Natural killer cell (primary cell): ENCODE data around the gene RFC1. TPM values are rescaled to one million over a fixed set of nuclear protein-coding genes. Genes with fewer than 3 reads are reported as not detected.

Experiments used
- ATAC-seq, 3 donors: fragments of 150-1000 bp in 2 of 3; fragments of 200-7000 bp in 1 of 3; cut with Tn5 transposase; 1 replicate in 1 of 3; 2 replicates in 2 of 3; pipeline ENCODE4 v1.10.0; 2021; ENCODE audit warnings: mild to moderate bottlenecking in 2 of 3, moderate library complexity in 2 of 3
- DNase-seq, 2 donors: peaks; one replicate each; pipeline versions ENCODE4 v3.0.0 to v3.0.0-alpha.2; 2013 to 2021; ENCODE audit warnings: mixed read lengths in 1 of 2
- H3K27ac ChIP-seq: one replicate; pipeline ENCODE4 v1.5.1; 2013; ENCODE audit warnings: mild to moderate bottlenecking, low read length
- H3K27me3 ChIP-seq: one replicate; pipeline ENCODE4 v1.6.1; 2013; ENCODE audit warnings: low read length; ENCODE audit not compliant: control insufficient read depth, insufficient read depth
- H3K36me3 ChIP-seq: one replicate; pipeline ENCODE4 v1.6.1; 2013; ENCODE audit warnings: low read length; ENCODE audit not compliant: control insufficient read depth, insufficient read depth
- H3K4me1 ChIP-seq: one replicate; pipeline ENCODE4 v1.6.1; 2013; ENCODE audit warnings: low read length; ENCODE audit not compliant: control insufficient read depth, insufficient read depth
- H3K4me3 ChIP-seq: one replicate; pipeline ENCODE4 v1.5.1; 2013; ENCODE audit warnings: low read length
- H3K9me3 ChIP-seq: one replicate; pipeline ENCODE4 v1.6.1; 2013; ENCODE audit warnings: low read length; ENCODE audit not compliant: control insufficient read depth, insufficient read depth
- H3K27ac Mint-ChIP-seq, 2 donors: one replicate each; pipeline ENCODE4 v1.8.0; 2022; ENCODE audit warnings: mild to moderate bottlenecking in 2 of 2, mixed read lengths in 2 of 2, moderate library complexity in 1 of 2
- H3K27me3 Mint-ChIP-seq, 2 donors: one replicate each; pipeline ENCODE4 v1.8.0; 2022; ENCODE audit warnings: low read depth in 2 of 2, mixed read lengths in 2 of 2
- H3K36me3 Mint-ChIP-seq: one replicate; pipeline ENCODE4 v1.8.0; 2022; ENCODE audit warnings: mixed read lengths
- H3K4me1 Mint-ChIP-seq, 2 donors: one replicate each; pipeline ENCODE4 v1.8.0; 2022; ENCODE audit warnings: mixed read lengths in 2 of 2
- H3K4me3 Mint-ChIP-seq: one replicate; pipeline ENCODE4 v1.8.0; 2022; ENCODE audit warnings: mild to moderate bottlenecking, moderate library complexity, mixed read lengths
- H3K9me3 Mint-ChIP-seq, 2 donors: one replicate each; pipeline ENCODE4 v1.8.0; 2022; ENCODE audit warnings: mixed read lengths in 2 of 2
- WGBS: methylation state at CpG from one replicate; pipeline ENCODE4 v1.1.7; 2013; ENCODE audit warnings: missing lambda C conversion rate; ENCODE audit not compliant: insufficient coverage; 5-methylcytosine and 5-hydroxymethylcytosine counted together
- intact Hi-C: fragments of 100-400 bp; cut with micrococcal nuclease; formaldehyde crosslinking; loops from one replicate; pipeline ENCODE4 v1.14.2; 2022
- total RNA-seq, 4 donors: library from RNA; stranded (reverse); fragments of 120-200 nt in 1 of 4; gene quantifications; one replicate each; pipeline versions ENCODE4 v1.2.3 to v1.2.4, GENCODE V29; 2013 to 2022
- TF ChIP-seq, protein P1 (sequence below): fragments of 200-600 bp; IDR thresholded peaks from one replicate; pipeline ENCODE4 v1.8.0; 2022; ENCODE audit warnings: antibody characterized with exemption

RFC1 gene
- total RNA-seq, 3 donors from 2014 or later (not counting 1 experiment from before 2014, with no cell fraction given) = 74.6 to 103 (median 84.7) TPM

DNA sequence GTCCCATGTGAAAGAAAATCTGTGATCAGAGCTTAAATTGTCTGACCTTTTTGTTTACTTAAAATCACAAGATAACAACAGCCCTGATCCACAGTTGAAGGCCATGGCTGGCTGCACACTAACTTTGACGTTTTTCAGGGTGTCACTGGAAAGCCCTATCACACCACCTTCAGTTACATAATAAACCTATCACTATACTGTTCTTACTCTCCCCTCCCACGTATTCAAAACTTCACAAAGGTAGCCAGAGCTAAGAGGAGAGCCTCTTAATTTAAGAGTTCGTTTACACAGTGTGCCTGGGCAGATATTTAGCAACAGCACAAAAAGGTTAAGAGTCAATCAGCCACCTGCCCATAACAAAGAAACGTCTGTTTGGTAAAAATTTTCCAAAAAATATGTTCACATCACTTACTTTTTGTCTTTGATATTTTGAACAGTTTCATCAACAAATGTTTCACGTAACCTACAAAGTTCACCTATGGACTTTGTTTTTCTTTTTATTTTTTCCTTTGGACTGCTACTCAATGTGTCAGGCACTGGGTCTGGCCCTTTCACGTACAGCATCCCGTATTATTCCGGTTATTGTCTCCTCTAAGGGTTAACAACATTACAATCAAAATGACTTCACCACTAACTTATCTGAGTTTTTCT is 25.0 kb downstream of the RFC1 start:
- Histone ChIP-seq H3K4me3 (no peak overlapping the region), H3K9me3 (no peaks in the 10 kb centered on the region), H3K27me3 (no peaks in the 10 kb centered on the region), H3K36me3 (peaks cover 29% of the 10 kb centered on the region), H3K4me1 (no peaks in the 10 kb centered on the region), H3K27ac (no peak overlapping the region)
- DNase-seq (no peak), ATAC-seq (no peak)
- H3K4me3 Mint-ChIP-seq = no peak overlapping the region
- no peaks in the 10 kb centered on the region for H3K27me3 Mint-ChIP-seq
- peaks cover 12% of the 10 kb centered on the region for H3K36me3 Mint-ChIP-seq
- H3K4me1 Mint-ChIP-seq = peaks cover 6 to 19% of the 10 kb centered on the region in 2 donors
- H3K9me3 Mint-ChIP-seq = no peaks in the 10 kb centered on the region
- whole genome bisulfite sequencing = 90% methylated on average over 8 of the region's 8 CpGs
- TF ChIP-seq, protein P1, sequence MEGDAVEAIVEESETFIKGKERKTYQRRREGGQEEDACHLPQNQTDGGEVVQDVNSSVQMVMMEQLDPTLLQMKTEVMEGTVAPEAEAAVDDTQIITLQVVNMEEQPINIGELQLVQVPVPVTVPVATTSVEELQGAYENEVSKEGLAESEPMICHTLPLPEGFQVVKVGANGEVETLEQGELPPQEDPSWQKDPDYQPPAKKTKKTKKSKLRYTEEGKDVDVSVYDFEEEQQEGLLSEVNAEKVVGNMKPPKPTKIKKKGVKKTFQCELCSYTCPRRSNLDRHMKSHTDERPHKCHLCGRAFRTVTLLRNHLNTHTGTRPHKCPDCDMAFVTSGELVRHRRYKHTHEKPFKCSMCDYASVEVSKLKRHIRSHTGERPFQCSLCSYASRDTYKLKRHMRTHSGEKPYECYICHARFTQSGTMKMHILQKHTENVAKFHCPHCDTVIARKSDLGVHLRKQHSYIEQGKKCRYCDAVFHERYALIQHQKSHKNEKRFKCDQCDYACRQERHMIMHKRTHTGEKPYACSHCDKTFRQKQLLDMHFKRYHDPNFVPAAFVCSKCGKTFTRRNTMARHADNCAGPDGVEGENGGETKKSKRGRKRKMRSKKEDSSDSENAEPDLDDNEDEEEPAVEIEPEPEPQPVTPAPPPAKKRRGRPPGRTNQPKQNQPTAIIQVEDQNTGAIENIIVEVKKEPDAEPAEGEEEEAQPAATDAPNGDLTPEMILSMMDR = no peak
- H3K27ac Mint-ChIP-seq = peak overlapping the region; percentile 14 to 54
- intact Hi-C loops = no loop called here

DNA sequence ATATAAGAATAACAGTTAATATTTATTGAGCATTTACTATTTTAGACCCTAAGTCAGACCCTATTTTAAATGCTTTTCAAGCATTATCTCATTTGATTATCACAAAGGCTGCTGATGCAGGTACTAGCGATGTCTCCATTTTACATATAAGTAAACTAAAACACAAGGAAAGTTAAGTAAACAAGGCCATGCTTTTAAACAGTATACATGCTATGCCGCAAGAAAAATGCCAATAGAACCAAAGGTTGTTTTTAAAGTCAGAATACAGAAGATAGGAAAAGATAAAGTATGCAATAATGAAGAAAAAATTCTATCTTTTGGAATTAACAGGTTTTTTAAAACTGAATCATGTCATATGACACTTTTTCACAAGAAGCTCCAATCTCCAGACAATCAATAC is 26.2 kb downstream of the RFC1 start:
- no peaks in the 10 kb centered on the region for H3K9me3 Mint-ChIP-seq
- Histone ChIP-seq H3K27ac (no peak overlapping the region), H3K4me3 (no peak overlapping the region), H3K9me3 (no peaks in the 10 kb centered on the region), H3K4me1 (no peaks in the 10 kb centered on the region), H3K36me3 (peaks cover 29% of the 10 kb centered on the region), H3K27me3 (no peaks in the 10 kb centered on the region)
- ATAC-seq = no peak
- DNase-seq = no peak
- TF ChIP-seq, protein P1 = no peak
- WGBS = 100% methylated on average over 1 of the region's 2 CpGs
- H3K36me3 Mint-ChIP-seq = peaks cover 12% of the 10 kb centered on the region
- intact Hi-C loops = no loop called here
- peaks cover 11 to 24% of the 10 kb centered on the region in 2 donors for H3K4me1 Mint-ChIP-seq
- H3K4me3 Mint-ChIP-seq = no peak overlapping the region
- H3K27ac Mint-ChIP-seq = no peak overlapping the region
- no peaks in the 10 kb centered on the region for H3K27me3 Mint-ChIP-seq

DNA sequence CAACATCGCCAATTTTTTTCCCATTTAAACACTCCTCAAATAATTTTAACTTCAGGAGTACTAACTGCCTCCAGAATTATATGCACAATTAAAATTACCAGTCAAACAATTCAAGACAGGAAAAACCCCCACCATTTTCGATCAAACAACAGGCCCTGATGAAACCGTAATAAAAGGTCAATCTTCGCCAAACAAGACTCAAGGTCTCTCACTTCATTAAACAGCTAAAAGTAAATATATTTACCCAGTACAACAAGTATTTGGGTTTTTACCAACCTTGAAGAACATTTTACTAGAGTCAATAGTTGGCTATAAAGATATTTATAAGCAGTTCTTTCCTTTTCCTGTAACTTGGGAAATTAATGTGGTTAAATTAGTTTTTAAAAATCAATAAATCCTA is 28.3 kb downstream of the RFC1 start:
- peaks cover 12% of the 10 kb centered on the region for H3K36me3 Mint-ChIP-seq
- Histone ChIP-seq H3K27me3 (no peaks in the 10 kb centered on the region), H3K4me3 (no peak overlapping the region), H3K27ac (no peak overlapping the region), H3K4me1 (no peaks in the 10 kb centered on the region), H3K9me3 (no peaks in the 10 kb centered on the region), H3K36me3 (peaks cover 22% of the 10 kb centered on the region)
- no peaks in the 10 kb centered on the region for H3K27me3 Mint-ChIP-seq
- TF ChIP-seq, protein P1 = no peak
- no peak overlapping the region for H3K27ac Mint-ChIP-seq
- intact Hi-C loops = no loop called here
- no peak for ATAC-seq
- no peaks in the 10 kb centered on the region for H3K9me3 Mint-ChIP-seq
- DNase-seq = no peak
- no peak overlapping the region for H3K4me3 Mint-ChIP-seq
- 100% methylated on average over 3 of the region's 4 CpGs for WGBS
- H3K4me1 Mint-ChIP-seq = peaks cover 11 to 24% of the 10 kb centered on the region in 2 donors

DNA sequence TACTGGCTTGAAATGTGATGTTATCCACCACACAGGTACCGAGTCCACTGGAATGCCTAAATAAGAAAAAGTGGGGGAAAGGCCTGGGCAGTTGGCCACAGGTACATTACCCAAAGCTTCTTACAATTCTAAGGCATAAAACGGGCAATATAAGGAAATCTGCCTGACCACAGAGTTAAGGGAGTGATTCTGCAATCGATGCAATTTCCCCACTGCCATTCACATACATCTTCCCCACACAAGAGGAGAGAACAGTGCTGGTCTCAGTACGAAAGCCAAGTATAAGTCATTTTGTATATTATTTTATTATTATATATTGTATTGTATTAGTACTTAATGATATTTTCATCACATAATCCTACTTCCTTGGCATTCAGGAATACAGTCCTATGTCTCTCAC is 30.6 kb downstream of the RFC1 start:
- DNase-seq (no peak), ATAC-seq (no peak)
- no peaks in the 10 kb centered on the region for H3K36me3 Mint-ChIP-seq
- intact Hi-C loops = no loop called here
- WGBS = 83% methylated on average over 2 of the region's 4 CpGs
- H3K27ac ChIP-seq = no peak overlapping the region
- H3K27me3 ChIP-seq = no peaks in the 10 kb centered on the region
- peaks cover 21 to 28% of the 10 kb centered on the region in 2 donors for H3K4me1 Mint-ChIP-seq
- no peak overlapping the region for H3K4me3 Mint-ChIP-seq
- no peaks in the 10 kb centered on the region for H3K27me3 Mint-ChIP-seq
- no peaks in the 10 kb centered on the region for H3K4me1 ChIP-seq
- H3K27ac Mint-ChIP-seq = peak overlapping the region in 1 of 2 donors; percentile 4
- no peaks in the 10 kb centered on the region for H3K9me3 Mint-ChIP-seq
- H3K9me3 ChIP-seq = no peaks in the 10 kb centered on the region
- TF ChIP-seq, protein P1 = no peak
- H3K4me3 ChIP-seq = no peak overlapping the region
- H3K36me3 ChIP-seq = peaks cover 1% of the 10 kb centered on the region
